Peyer's patch (tissue), 4 donors: ENCODE results near the gene SLC30A2.

ENCODE experiments used
- POLR2A ChIP-seq, 2 donors: fragments of 450-650 bp; IDR thresholded peaks; one replicate each; pipeline ENCODE4 v1.5.1; 2017; ENCODE audit warnings: antibody characterized with exemption in 2 of 2, mild to moderate bottlenecking in 2 of 2, moderate library complexity in 2 of 2
- TF ChIP-seq, protein P1 (sequence below), 6 experiments: fragments of 450-650 bp in 4 of 6; fragments of 200-600 bp in 2 of 6; sonication (generic) in 1 of 6; IDR thresholded peaks; one replicate each; pipeline ENCODE4 v1.5.1; 2017 to 2019; ENCODE audit warnings: antibody characterized with exemption in 6 of 6, mild to moderate bottlenecking in 3 of 6, moderate library complexity in 1 of 6

DNA sequence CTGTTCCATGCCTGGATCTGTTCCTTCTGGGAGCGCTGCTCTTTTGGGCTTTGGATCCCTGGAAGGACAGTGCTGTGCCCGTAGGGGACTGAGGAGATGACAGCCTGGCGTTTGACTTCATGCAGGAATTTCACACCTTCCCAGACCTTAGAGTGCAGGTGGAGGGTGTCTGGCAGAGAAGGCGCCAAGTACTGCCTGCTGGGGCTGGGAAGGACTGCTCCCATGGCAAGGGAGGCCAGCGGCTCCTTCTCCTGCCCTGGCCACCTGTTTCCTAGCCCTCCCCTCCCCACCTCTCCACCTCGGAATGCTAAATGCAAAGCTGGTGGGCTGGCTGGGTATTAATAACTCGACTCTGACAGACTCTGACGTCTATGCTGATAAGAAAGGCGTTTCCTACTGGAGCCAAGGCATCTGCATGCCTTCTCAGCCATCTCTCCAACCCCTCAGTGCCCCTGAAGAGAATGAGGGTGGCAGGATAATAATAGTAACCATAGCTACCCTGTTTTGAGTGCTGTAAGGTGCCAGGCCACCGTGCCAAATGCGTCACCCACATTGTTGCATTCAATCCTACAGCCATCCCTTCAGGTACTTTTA is 48.3 kb upstream of the SLC30A2 start:
- TF ChIP-seq POLR2A (IDR thresholded peaks at IDR 0.05), result no peak
- TF ChIP-seq, protein P1, sequence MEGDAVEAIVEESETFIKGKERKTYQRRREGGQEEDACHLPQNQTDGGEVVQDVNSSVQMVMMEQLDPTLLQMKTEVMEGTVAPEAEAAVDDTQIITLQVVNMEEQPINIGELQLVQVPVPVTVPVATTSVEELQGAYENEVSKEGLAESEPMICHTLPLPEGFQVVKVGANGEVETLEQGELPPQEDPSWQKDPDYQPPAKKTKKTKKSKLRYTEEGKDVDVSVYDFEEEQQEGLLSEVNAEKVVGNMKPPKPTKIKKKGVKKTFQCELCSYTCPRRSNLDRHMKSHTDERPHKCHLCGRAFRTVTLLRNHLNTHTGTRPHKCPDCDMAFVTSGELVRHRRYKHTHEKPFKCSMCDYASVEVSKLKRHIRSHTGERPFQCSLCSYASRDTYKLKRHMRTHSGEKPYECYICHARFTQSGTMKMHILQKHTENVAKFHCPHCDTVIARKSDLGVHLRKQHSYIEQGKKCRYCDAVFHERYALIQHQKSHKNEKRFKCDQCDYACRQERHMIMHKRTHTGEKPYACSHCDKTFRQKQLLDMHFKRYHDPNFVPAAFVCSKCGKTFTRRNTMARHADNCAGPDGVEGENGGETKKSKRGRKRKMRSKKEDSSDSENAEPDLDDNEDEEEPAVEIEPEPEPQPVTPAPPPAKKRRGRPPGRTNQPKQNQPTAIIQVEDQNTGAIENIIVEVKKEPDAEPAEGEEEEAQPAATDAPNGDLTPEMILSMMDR (IDR thresholded peaks at IDR 0.05), result no peak
